Naive thymus-derived CD8-positive, alpha-beta T cell (primary cell): ENCODE measurements around the gene LEKR1. TPM values are rescaled to one million over a fixed set of nuclear protein-coding genes. Genes with fewer than 3 reads are reported as not detected.
"Not testable (repeated sequence)": the region's sequence is repeated elsewhere in the genome, so short reads cannot be mapped to it uniquely, and the experiment has no call there.

Experiments
- ATAC-seq, 2 donors: fragments of 150-1000 bp; cut with Tn5 transposase in 1 of 2; sonication (Bioruptor Pico), chemical (Tn5 transposase) in 1 of 2; 1 replicate in 1 of 2; 2 replicates in 1 of 2; pipeline ENCODE4 v1.10.0; 2021; ENCODE audit warnings: mild to moderate bottlenecking in 2 of 2, moderate library complexity in 2 of 2
- POLR2A ChIA-PET: fragments of 350-600 bp; sonication (Branson Sonifier 250); formaldehyde crosslinking; loops from one replicate; lab custom pipeline; 2021; ENCODE audit warnings: antibody characterized with exemption; lab: Charles Lee
- DNase-seq, 10 donors: peaks; one replicate each; pipeline versions ENCODE4 v3.0.0 to v3.0.0-alpha.2; 2020 to 2022
- H3K27ac Mint-ChIP-seq, 10 donors: one replicate each; pipeline ENCODE4 v1.8.0; 2020 to 2022; ENCODE audit warnings: mild to moderate bottlenecking in 10 of 10, mixed read lengths in 10 of 10, moderate library complexity in 4 of 10, inconsistent platforms in 1 of 10
- H3K27me3 Mint-ChIP-seq, 5 donors: one replicate each; pipeline ENCODE4 v1.8.0; 2021 to 2022; ENCODE audit warnings: mixed read lengths in 5 of 5
- H3K36me3 Mint-ChIP-seq, 3 donors: one replicate each; pipeline ENCODE4 v1.8.0; 2020 to 2022; ENCODE audit warnings: mixed read lengths in 3 of 3, mild to moderate bottlenecking in 2 of 3, inconsistent platforms in 1 of 3
- H3K4me1 Mint-ChIP-seq, 4 donors: one replicate each; pipeline ENCODE4 v1.8.0; 2021 to 2022; ENCODE audit warnings: mixed read lengths in 4 of 4
- H3K4me3 Mint-ChIP-seq, 10 donors: one replicate each; pipeline ENCODE4 v1.8.0; 2020 to 2022; ENCODE audit warnings: mild to moderate bottlenecking in 10 of 10, mixed read lengths in 10 of 10, moderate library complexity in 6 of 10, inconsistent platforms in 1 of 10
- H3K9me3 Mint-ChIP-seq, 9 donors: one replicate each; pipeline ENCODE4 v1.8.0; 2020 to 2022; ENCODE audit warnings: mixed read lengths in 9 of 9, mild to moderate bottlenecking in 3 of 9, inconsistent platforms in 1 of 9, moderate library complexity in 1 of 9
- polyA plus RNA-seq, 3 donors: library from polyadenylated mRNA; unstranded; fragments of 300-500 nt; fragmentation: Illumina TruSeq; gene quantifications; one replicate each; pipeline ENCODE4 v1.2.3, GENCODE V29; 2021
- total RNA-seq, 8 experiments: library from RNA in 2 of 8; stranded (reverse) in 2 of 8; gene quantifications; one replicate each; pipeline ENCODE4 v1.2.3 and lab custom pipeline; 2021 to 2026

The LEKR1 gene
- total and polyA plus RNA-seq, 5 experiments from 2014 or later, result 0.33 to 3.0 (median 1.4) TPM

GRCh38 chr3:156895374-156895773, 69.2 kb downstream of the LEKR1 start:
- H3K27ac Mint-ChIP-seq, H3K4me1 Mint-ChIP-seq, ATAC-seq, H3K27me3 Mint-ChIP-seq, H3K4me3 Mint-ChIP-seq, POLR2A ChIA-PET, DNase-seq: not testable (repeated sequence)
- Mint-ChIP-seq H3K36me3 (peaks cover 2 to 26% (median 17%) of the 10 kb centered on the region in 3 donors), H3K9me3 (peaks cover 0 to 21% (median 11%) of the 10 kb centered on the region in 9 donors)

GRCh38 chr3:156897851-156898250, 71.7 kb downstream of the LEKR1 start:
- H3K27me3 Mint-ChIP-seq, result not testable (repeated sequence)

GRCh38 chr3:156898296-156898880, 72.2 kb downstream of the LEKR1 start:
- Mint-ChIP-seq H3K27me3 (peaks cover 0 to 3% (median 0%) of the 10 kb centered on the region in 5 donors), H3K4me3 (no peak overlapping the region), H3K27ac (no peak overlapping the region), H3K36me3 (peaks cover 0 to 13% (median 5%) of the 10 kb centered on the region in 3 donors), H3K4me1 (no peaks in the 10 kb centered on the region), H3K9me3 (peaks cover 0 to 16% (median 11%) of the 10 kb centered on the region in 9 donors)
- no peak for ATAC-seq
- DNase-seq, result no peak
- POLR2A ChIA-PET, result no interaction called here

More at GRCh38 chr3:156897851-156898250, 71.7 kb downstream of the LEKR1 start:
- H3K27ac Mint-ChIP-seq, H3K4me1 Mint-ChIP-seq, ATAC-seq, DNase-seq, H3K4me3 Mint-ChIP-seq, POLR2A ChIA-PET: not testable (repeated sequence)
- H3K36me3 Mint-ChIP-seq, result peaks cover 0 to 17% (median 9%) of the 10 kb centered on the region in 3 donors
- peaks cover 0 to 20% (median 11%) of the 10 kb centered on the region in 9 donors for H3K9me3 Mint-ChIP-seq

- DNase-seq (no peak), ATAC-seq (no peak)
- H3K4me3 Mint-ChIP-seq, result no peak overlapping the region
- peaks cover 0 to 8% (median 4%) of the 10 kb centered on the region in 9 donors for H3K9me3 Mint-ChIP-seq
- POLR2A ChIA-PET, result no interaction called here
- no peaks in the 10 kb centered on the region for H3K4me1 Mint-ChIP-seq
- H3K36me3 Mint-ChIP-seq, result peaks cover 0 to 6% (median 0%) of the 10 kb centered on the region in 3 donors
- no peak overlapping the region for H3K27ac Mint-ChIP-seq
- H3K27me3 Mint-ChIP-seq, result no peaks in the 10 kb centered on the region
Observed at GRCh38 chr3:156899951-156900350, 73.8 kb downstream of the LEKR1 start.

GRCh38 chr3:156902916-156903315, 76.8 kb downstream of the LEKR1 start:
- ATAC-seq, result no peak
- H3K9me3 Mint-ChIP-seq, result no peaks in the 10 kb centered on the region
- H3K4me3 Mint-ChIP-seq, result no peak overlapping the region
- H3K4me1 Mint-ChIP-seq, result no peaks in the 10 kb centered on the region
- POLR2A ChIA-PET, result no interaction called here
- H3K27me3 Mint-ChIP-seq, result no peaks in the 10 kb centered on the region
- H3K27ac Mint-ChIP-seq, result no peak overlapping the region
- no peaks in the 10 kb centered on the region for H3K36me3 Mint-ChIP-seq
- no peak for DNase-seq

- POLR2A ChIA-PET, result no interaction called here
- no peak overlapping the region for H3K27ac Mint-ChIP-seq
- H3K9me3 Mint-ChIP-seq, result no peaks in the 10 kb centered on the region
- H3K4me1 Mint-ChIP-seq, result no peaks in the 10 kb centered on the region
- H3K4me3 Mint-ChIP-seq, result no peak overlapping the region
- no peak for ATAC-seq
- H3K27me3 Mint-ChIP-seq, result peaks cover 0 to 6% (median 0%) of the 10 kb centered on the region in 5 donors
- no peaks in the 10 kb centered on the region for H3K36me3 Mint-ChIP-seq
- DNase-seq, result no peak
Observed at GRCh38 chr3:156906275-156906674, 80.1 kb downstream of the LEKR1 start.

GRCh38 chr3:156908398-156908797, 82.2 kb downstream of the LEKR1 start:
- no peaks in the 10 kb centered on the region for H3K9me3 Mint-ChIP-seq
- H3K27me3 Mint-ChIP-seq, result peaks cover 0 to 6% (median 0%) of the 10 kb centered on the region in 5 donors
- ATAC-seq (no peak), DNase-seq (no peak)
- no peak overlapping the region for H3K27ac Mint-ChIP-seq
- no peaks in the 10 kb centered on the region for H3K36me3 Mint-ChIP-seq
- no peak overlapping the region for H3K4me3 Mint-ChIP-seq
- no peaks in the 10 kb centered on the region for H3K4me1 Mint-ChIP-seq
- POLR2A ChIA-PET, result no interaction called here

- ATAC-seq (no peak), DNase-seq (no peak)
- Mint-ChIP-seq H3K36me3 (peaks cover 0 to 9% (median 7%) of the 10 kb centered on the region in 3 donors), H3K9me3 (peaks cover 0 to 9% (median 3%) of the 10 kb centered on the region in 9 donors), H3K27ac (no peak overlapping the region), H3K4me1 (no peaks in the 10 kb centered on the region), H3K4me3 (no peak overlapping the region), H3K27me3 (peaks cover 0 to 6% (median 0%) of the 10 kb centered on the region in 5 donors)
- POLR2A ChIA-PET, result no interaction called here
Observed at GRCh38 chr3:156910022-156910421, 83.9 kb downstream of the LEKR1 start.

GRCh38 chr3:156910831-156911230, 84.7 kb downstream of the LEKR1 start:
- H3K27me3 Mint-ChIP-seq, POLR2A ChIA-PET, H3K27ac Mint-ChIP-seq, DNase-seq, H3K4me1 Mint-ChIP-seq, H3K4me3 Mint-ChIP-seq, ATAC-seq: not testable (repeated sequence)
- Mint-ChIP-seq H3K9me3 (peaks cover 0 to 17% (median 7%) of the 10 kb centered on the region in 9 donors), H3K36me3 (peaks cover 0 to 17% (median 14%) of the 10 kb centered on the region in 3 donors)

GRCh38 chr3:156914300-156914699, 88.1 kb downstream of the LEKR1 start:
- H3K4me1 Mint-ChIP-seq, DNase-seq, ATAC-seq, POLR2A ChIA-PET, H3K27ac Mint-ChIP-seq, H3K27me3 Mint-ChIP-seq, H3K4me3 Mint-ChIP-seq: not testable (repeated sequence)
- Mint-ChIP-seq H3K36me3 (peaks cover 0 to 25% (median 14%) of the 10 kb centered on the region in 3 donors), H3K9me3 (peaks cover 0 to 20% (median 7%) of the 10 kb centered on the region in 9 donors)

GRCh38 chr3:156915372-156915771, 89.2 kb downstream of the LEKR1 start:
- no peak overlapping the region for H3K4me3 Mint-ChIP-seq
- no peak for ATAC-seq
- no peak for DNase-seq
- no peaks in the 10 kb centered on the region for H3K4me1 Mint-ChIP-seq
- H3K27me3 Mint-ChIP-seq, result peaks cover 0 to 1% (median 0%) of the 10 kb centered on the region in 5 donors
- H3K27ac Mint-ChIP-seq, result no peak overlapping the region
- POLR2A ChIA-PET, result no interaction called here
- H3K36me3 Mint-ChIP-seq, result peaks cover 0 to 25% (median 14%) of the 10 kb centered on the region in 3 donors
- H3K9me3 Mint-ChIP-seq, result peaks cover 0 to 20% (median 7%) of the 10 kb centered on the region in 9 donors

GRCh38 chr3:156918746-156919145, 92.6 kb downstream of the LEKR1 start:
- POLR2A ChIA-PET, result no interaction called here
- H3K27me3 Mint-ChIP-seq, result no peaks in the 10 kb centered on the region
- no peak overlapping the region for H3K27ac Mint-ChIP-seq
- H3K9me3 Mint-ChIP-seq, result peaks cover 0 to 22% (median 7%) of the 10 kb centered on the region in 9 donors
- no peaks in the 10 kb centered on the region for H3K4me1 Mint-ChIP-seq
- H3K36me3 Mint-ChIP-seq, result peaks cover 0 to 25% (median 18%) of the 10 kb centered on the region in 3 donors
- DNase-seq (no peak), ATAC-seq (no peak)
- H3K4me3 Mint-ChIP-seq, result no peak overlapping the region

- POLR2A ChIA-PET, result no interaction called here
Observed at GRCh38 chr3:156919818-156920217, 93.7 kb downstream of the LEKR1 start.

More at GRCh38 chr3:156919818-156920217, 93.7 kb downstream of the LEKR1 start:
- H3K4me1 Mint-ChIP-seq, result no peaks in the 10 kb centered on the region
- no peak overlapping the region for H3K4me3 Mint-ChIP-seq
- no peak for DNase-seq
- H3K9me3 Mint-ChIP-seq, result peaks cover 1 to 22% (median 9%) of the 10 kb centered on the region in 9 donors
- peaks cover 0 to 24% (median 21%) of the 10 kb centered on the region in 3 donors for H3K36me3 Mint-ChIP-seq
- no peak for ATAC-seq
- no peaks in the 10 kb centered on the region for H3K27me3 Mint-ChIP-seq
- H3K27ac Mint-ChIP-seq, result no peak overlapping the region
